GM18507 (cell line): ENCODE results near the gene FSD1.
"Not testable (repeated sequence)": the region's sequence is repeated elsewhere in the genome, so short reads cannot be mapped to it uniquely, and the experiment has no call there.

Source experiments
- DNase-seq: peaks from one replicate; pipeline ENCODE4 v3.0.0; 2011; ENCODE audit warnings: low read depth; ENCODE audit not compliant: insufficient read length; ENCODE audit errors: extremely low spot score
- FAIRE-seq: peaks from 2 replicates; lab custom pipeline; 2011; peaks lifted over from hg19 to GRCh38; lab: Jason Lieb, UNC

FSD1 gene

GRCh38 chr19:4310247-4311121 is 6.1 kb downstream of the FSD1 start:
- no peak for DNase-seq
- FAIRE-seq: no peak

GRCh38 chr19:4313847-4314490 is 9.6 kb downstream of the FSD1 start:
- no peak for FAIRE-seq
- no peak for DNase-seq

GRCh38 chr19:4316956-4317355 is 12.6 kb downstream of the FSD1 start:
- no peak for FAIRE-seq
- no peak for DNase-seq

- DNase-seq: no peak
- FAIRE-seq: no peak
Measured at GRCh38 chr19:4318460-4318859, 14.1 kb downstream of the FSD1 start.

GRCh38 chr19:4319067-4319718 is 14.8 kb downstream of the FSD1 start:
- no peak for DNase-seq
- no peak for FAIRE-seq

- no peak for DNase-seq
- FAIRE-seq: no peak
Measured at GRCh38 chr19:4320419-4320818, 16.0 kb downstream of the FSD1 start.

- DNase-seq (no peak), FAIRE-seq (no peak)
Measured at GRCh38 chr19:4322942-4323665, 18.7 kb downstream of the FSD1 start.

GRCh38 chr19:4323692-4324091 is 19.3 kb downstream of the FSD1 start:
- FAIRE-seq: no peak
- DNase-seq: no peak

- DNase-seq (no peak), FAIRE-seq (no peak)
Measured at GRCh38 chr19:4324228-4324627, 19.8 kb downstream of the FSD1 start.

- FAIRE-seq (no peak), DNase-seq (no peak)
Measured at GRCh38 chr19:4326215-4326836, 21.9 kb downstream of the FSD1 start.

- FAIRE-seq: no peak
Measured at GRCh38 chr19:4326837-4327251, 22.4 kb downstream of the FSD1 start.

GRCh38 chr19:4327252-4327876 is 23.0 kb downstream of the FSD1 start:
- DNase-seq (no peak), FAIRE-seq (peak; percentile 77)

More at GRCh38 chr19:4326837-4327251, 22.4 kb downstream of the FSD1 start:
- DNase-seq: no peak

- FAIRE-seq: no peak
- no peak for DNase-seq
Measured at GRCh38 chr19:4327877-4328242, 23.5 kb downstream of the FSD1 start.

- peak; percentile 95 for DNase-seq
- FAIRE-seq: peak; percentile 98
Measured at GRCh38 chr19:4328243-4328990, 24.0 kb downstream of the FSD1 start.

GRCh38 chr19:4328991-4329681 is 24.7 kb downstream of the FSD1 start:
- DNase-seq: not testable (repeated sequence)
- FAIRE-seq: peak; percentile 63

- no peak for FAIRE-seq
- DNase-seq: no peak
Measured at GRCh38 chr19:4329858-4330257, 25.5 kb downstream of the FSD1 start.

GRCh38 chr19:4334929-4335570 is 30.7 kb downstream of the FSD1 start:
- DNase-seq (no peak), FAIRE-seq (no peak)
